ENCODE results near the gene PRDX3. TPM values are rescaled to one million over a fixed set of nuclear protein-coding genes. Genes with fewer than 3 reads are reported as not detected.
A peak's percentile ranks its signal among the peaks of the same experiment; 100 is the strongest.

The PRDX3 gene
- total and polyA plus RNA-seq, 2 of the 4 experiments (the other 2 are of a cell fraction): 169 to 187 TPM

GRCh38 chr10:119119400-119119799, 59.2 kb downstream of the PRDX3 start:
- Histone ChIP-seq H2AFZ (replicated peaks; ENCODE audit: low read length, poor library complexity) (no peak overlapping the region), H3K4ac (ENCODE audit: low read depth, low read length) (no peak overlapping the region), H3K27ac (ENCODE audit: insufficient read depth, low read length) (no peak overlapping the region), H4K91ac (ENCODE audit: insufficient read depth, low read depth, low read length) (no peak overlapping the region), H3K14ac (replicated peaks; ENCODE audit: low read depth, low read length) (no peak overlapping the region), H2BK20ac (ENCODE audit: low read depth, low read length) (no peak overlapping the region), H3K4me3 (ENCODE audit: insufficient read depth, low read depth, low read length) (no peak overlapping the region), H4K20me1 (ENCODE audit: insufficient read depth, low read length) (peaks cover 4% of the 10 kb centered on the region; the same call in 1 of the 2 replicates), H2AK9ac (replicated peaks; ENCODE audit: low read depth, low read length, poor library complexity) (no peak overlapping the region), H2AK5ac (ENCODE audit: low read depth, low read length) (peak overlapping the region; percentile 59; the same call in 1 of the 2 replicates), H4K5ac (ENCODE audit: low read depth, low read length) (no peak overlapping the region), H3K23ac (ENCODE audit: low read depth, low read length) (no peak overlapping the region), H3K9me1 (ENCODE audit: insufficient read depth, low read length) (peaks cover 4% of the 10 kb centered on the region; the same call in 1 of the 2 replicates), H3K18ac (ENCODE audit: low read depth, low read length) (no peak overlapping the region), H3K9me3 (ENCODE audit: control insufficient read depth, insufficient read depth, low read length) (no peaks in the 10 kb centered on the region), H3K4me2 (ENCODE audit: low read depth, low read length) (no peak overlapping the region), H2BK120ac (ENCODE audit: low read depth, low read length) (no peak overlapping the region), H3K27me3 (ENCODE audit: control insufficient read depth, insufficient read depth, low read length) (no peaks in the 10 kb centered on the region), H2BK15ac (ENCODE audit: low read depth, low read length) (no peak overlapping the region), H3K9ac (ENCODE audit: low read depth, low read length) (no peak overlapping the region), H2BK5ac (ENCODE audit: low read depth, low read length, poor library complexity, severe bottlenecking) (peak overlapping the region; percentile 85), H4K8ac (ENCODE audit: low read depth in 2 of 2, low read length in 2 of 2) (no peak overlapping the region), H3K36me3 (ENCODE audit: control insufficient read depth, insufficient read depth, low read length) (peaks cover 51% of the 10 kb centered on the region), H3K4me1 (ENCODE audit: control insufficient read depth, insufficient read depth, low read length) (peaks cover 4% of the 10 kb centered on the region), H3K79me1 (ENCODE audit: low read depth in 1 of 2, low read length in 2 of 2) (peaks cover 6 to 30% of the 10 kb centered on the region in 2 experiments; a peak in 3 of 4 replicates), H3K56ac (ENCODE audit: extremely low read depth, insufficient read depth, low read length) (no peak overlapping the region)
- no TSS peak for BruUV-seq (replicated peaks)
- in situ Hi-C loops (cut with MboI; ENCODE audit: low sequenced_read_pairs) (no loop called here), dilution Hi-C loops (cut with HindIII; ENCODE audit: low sequenced_read_pairs, unreplicated experiment) (no loop called here), intact Hi-C loops (cut with micrococcal nuclease) (no loop called here)
- WGBS, 2 experiments (ENCODE audit: extremely low coverage in 2 of 2, insufficient read length in 1 of 2): 83% methylated on average over 1 of the region's 1 CpG; no CpG with 5 or more reads in 1 of the 2 experiments
- ATAC-seq (ENCODE audit: low read depth): no peak
- ChIA-PET CTCF (interaction anchor here (1.1 kb wide), 1 partner anchor 12 kb away, joined by 4 read pairs; no protein-coding TSS in a partner anchor), POLR2A (ENCODE audit: unreplicated experiment) (no interaction called here)
- TF ChIP-seq RAD21 (IDR thresholded peaks at IDR 0.05; ENCODE audit: low read length) (no peak), CHD1 (IDR thresholded peaks at IDR 0.05; ENCODE audit: low read depth, low read length) (no peak), POLR2A (IDR thresholded peaks at IDR 0.05; ENCODE audit: low read depth, low read length) (no peak), USF2 (IDR thresholded peaks at IDR 0.05; ENCODE audit: low read depth, low read length) (no peak), RFX5 (IDR thresholded peaks at IDR 0.05; ENCODE audit: low read depth, low read length) (no peak), ELK1 (IDR thresholded peaks at IDR 0.05; ENCODE audit: borderline replicate concordance, low read depth, low read length) (no peak), SMC3 (IDR thresholded peaks at IDR 0.05; ENCODE audit: low read depth, low read length) (no peak), MXI1 (IDR thresholded peaks at IDR 0.05; ENCODE audit: borderline replicate concordance, low read depth, low read length) (no peak), MAFK (IDR thresholded peaks at IDR 0.05; ENCODE audit: low read depth, low read length) (no peak), MAZ (IDR thresholded peaks at IDR 0.05; ENCODE audit: borderline replicate concordance, low read depth, low read length) (no peak), BHLHE40 (IDR thresholded peaks at IDR 0.05; ENCODE audit: low read depth, low read length) (no peak)
- no peak for DNase-seq
